A549 (cell line): ENCODE measurements around the gene ASMTL. TPM values are rescaled to one million over a fixed set of nuclear protein-coding genes. Genes with fewer than 3 reads are reported as not detected.

ENCODE experiments used
- ATAC-seq, 2 experiments: fragments of 200-7000 bp in 1 of 2; fragments of >200 bp in 1 of 2; cut with Nextera tagmentation in 1 of 2; cut with Tn5 transposase in 1 of 2; 3 replicates each; pipeline versions ENCODE4 v1.8.0 to v1.9.1; 2018 to 2020; ENCODE audit warnings: mild to moderate bottlenecking in 1 of 2, moderate library complexity in 1 of 2
- CTCF ChIA-PET: fragments of 300-600 bp; sonication (Branson Sonifier 250); formaldehyde crosslinking; extraction: SDS; loops from one replicate; lab custom pipeline; 2021; ENCODE audit warnings: antibody characterized with exemption, inconsistent platforms; lab: Yijun Ruan, JAX
- POLR2A ChIA-PET: fragments of 350-600 bp; formaldehyde crosslinking; extraction: SDS; loops from one replicate; lab custom pipeline; 2021; ENCODE audit warnings: antibody characterized with exemption, inconsistent platforms; lab: Yijun Ruan, JAX
- DNase-seq, 2 experiments: peaks; one replicate each; pipeline versions ENCODE4 v3.0.0 to v3.0.0-alpha.2; 2011 to 2016; ENCODE audit warnings: low read depth in 1 of 2, low spot score in 1 of 2
- FAIRE-seq: peaks from 2 replicates; lab custom pipeline; 2011; peaks lifted over from hg19 to GRCh38; lab: Jason Lieb, UNC
- H3K27ac ChIP-seq, 2 experiments: fragments of >200 bp; sonication (Bioruptor Twin); formaldehyde crosslinking; 3 replicates each; pipeline ENCODE4 v1.5.1; 2016 to 2017
- H3K4me1 ChIP-seq: fragments of >200 bp; sonication (Bioruptor Twin); formaldehyde crosslinking; 3 replicates; pipeline ENCODE4 v1.6.1; 2016
- H3K4me2 ChIP-seq: fragments of >200 bp; sonication (Bioruptor Twin); formaldehyde crosslinking; 3 replicates; pipeline ENCODE4 v1.6.1; 2016
- H3K4me3 ChIP-seq: fragments of >200 bp; sonication (Bioruptor Twin); formaldehyde crosslinking; 3 replicates; pipeline ENCODE4 v1.5.1; 2016
- H3K9me3 ChIP-seq: fragments of >200 bp; sonication (Bioruptor Twin); formaldehyde crosslinking; 3 replicates; pipeline ENCODE4 v1.6.1; 2016
- ATOH8 ChIP-seq: fragments of 250-450 bp; sonication (Bioruptor Pico); IDR thresholded peaks from 2 replicates; pipeline ENCODE4 v1.5.0; 2020; ENCODE audit warnings: low read depth, mild to moderate bottlenecking, moderate library complexity
- BCL3 ChIP-seq: fragments of >200 bp; sonication (Bioruptor Twin); formaldehyde crosslinking; IDR thresholded peaks from 3 replicates; pipeline ENCODE4 v1.6.1; 2016
- CBX8 ChIP-seq: fragments of 200-600 bp; sonication (generic); IDR thresholded peaks from 2 replicates; pipeline ENCODE4 v1.6.1; 2016
- CEBPB ChIP-seq, 2 experiments: fragments of >200 bp in 1 of 2; sonication (Bioruptor Twin) in 1 of 2; formaldehyde crosslinking in 1 of 2; IDR thresholded peaks; 2 replicates each; pipeline ENCODE4 v1.6.1; 2012 to 2016
- EHMT2 ChIP-seq: fragments of 200-600 bp; sonication (generic); IDR thresholded peaks from 2 replicates; pipeline ENCODE4 v1.6.1; 2016; ENCODE audit warnings: antibody characterized with exemption, low read depth, mild to moderate bottlenecking, moderate library complexity
- ELK1 ChIP-seq: fragments of 150-350 bp; IDR thresholded peaks from 2 replicates; pipeline ENCODE4 v1.6.1; 2014; ENCODE audit warnings: low read depth, mild to moderate bottlenecking, low read length
- EP300 ChIP-seq, 2 experiments: fragments of >200 bp; sonication (Bioruptor Twin); formaldehyde crosslinking; IDR thresholded peaks; 2 replicates in 1 of 2; 3 replicates in 1 of 2; pipeline ENCODE4 v1.6.1; 2016 to 2017
- ESRRA ChIP-seq: fragments of 150-350 bp; IDR thresholded peaks from 2 replicates; pipeline ENCODE4 v1.6.1; 2014; ENCODE audit warnings: mild to moderate bottlenecking, low read length, borderline replicate concordance
- HDAC2 ChIP-seq: fragments of 200-600 bp; sonication (generic); IDR thresholded peaks from 2 replicates; pipeline ENCODE4 v1.6.1; 2016
- HEYL ChIP-seq: fragments of 250-450 bp; sonication (Bioruptor Pico); IDR thresholded peaks from 2 replicates; pipeline ENCODE4 v1.8.0; 2021; ENCODE audit warnings: mild to moderate bottlenecking, moderate library complexity
- HOXA7 ChIP-seq: fragments of 250-450 bp; sonication (Bioruptor Pico); IDR thresholded peaks from 2 replicates; pipeline ENCODE4 v1.5.0; 2020; ENCODE audit warnings: mild to moderate bottlenecking, moderate library complexity
- HOXB13 ChIP-seq: fragments of 250-450 bp; sonication (Bioruptor Pico); IDR thresholded peaks from 2 replicates; pipeline ENCODE4 v1.5.0; 2020; ENCODE audit warnings: low read depth, mild to moderate bottlenecking, moderate library complexity
- JUN ChIP-seq, 2 experiments: fragments of >200 bp; sonication (Bioruptor Twin); formaldehyde crosslinking; IDR thresholded peaks; 2 replicates in 1 of 2; 3 replicates in 1 of 2; pipeline ENCODE4 v1.6.1; 2016 to 2017
- KDM5A ChIP-seq: fragments of 200-600 bp; sonication (generic); IDR thresholded peaks from 2 replicates; pipeline ENCODE4 v1.6.1; 2016; ENCODE audit warnings: antibody characterized with exemption, mild to moderate bottlenecking
- MAX ChIP-seq: IDR thresholded peaks from 2 replicates; pipeline ENCODE4 v1.6.1; 2012
- MAZ ChIP-seq: fragments of 150-350 bp; IDR thresholded peaks from 2 replicates; pipeline ENCODE4 v1.6.1; 2014; ENCODE audit warnings: antibody characterized with exemption, low read depth, low read length, borderline replicate concordance
- NFE2L2 ChIP-seq: fragments of 150-350 bp; conservative IDR thresholded peaks from 2 replicates; pipeline ENCODE4 v1.6.1; 2014; ENCODE audit warnings: low read length
- NPAS2 ChIP-seq: fragments of 250-450 bp; sonication (Bioruptor Pico); IDR thresholded peaks from 2 replicates; pipeline ENCODE4 v1.8.0; 2022; ENCODE audit warnings: mild to moderate bottlenecking, moderate library complexity, borderline replicate concordance
- NR3C1 ChIP-seq: fragments of >200 bp; sonication (Bioruptor Twin); formaldehyde crosslinking; IDR thresholded peaks from 3 replicates; pipeline ENCODE4 v1.6.1; 2017
- PHF8 ChIP-seq: fragments of 200-600 bp; sonication (generic); IDR thresholded peaks from 2 replicates; pipeline ENCODE4 v1.6.1; 2016; ENCODE audit warnings: low read depth, mild to moderate bottlenecking, antibody characterized with exemption, moderate library complexity, borderline replicate concordance
- POLR2A ChIP-seq: IDR thresholded peaks from 2 replicates; pipeline ENCODE4 v1.6.1; 2012; ENCODE audit warnings: mild to moderate bottlenecking, low read length
- RCOR1 ChIP-seq: fragments of 150-350 bp; IDR thresholded peaks from 2 replicates; pipeline ENCODE4 v1.6.1; 2014; ENCODE audit warnings: antibody characterized with exemption, low read length, low read depth
- RNF2 ChIP-seq: fragments of 200-600 bp; sonication (generic); IDR thresholded peaks from 2 replicates; pipeline ENCODE4 v1.6.1; 2016; ENCODE audit warnings: low read depth, mild to moderate bottlenecking, antibody characterized with exemption, moderate library complexity, borderline replicate concordance
- TP53 ChIP-seq: fragments of 250-450 bp; sonication (Bioruptor Pico); IDR thresholded peaks from 2 replicates; pipeline ENCODE4 v1.5.0; 2021; ENCODE audit warnings: mild to moderate bottlenecking, moderate library complexity
- USF2 ChIP-seq: fragments of 450-650 bp; IDR thresholded peaks from 2 replicates; pipeline ENCODE4 v1.6.1; 2014; ENCODE audit warnings: antibody characterized with exemption
- ZFP36 ChIP-seq: fragments of 450-650 bp; IDR thresholded peaks from 2 replicates; pipeline ENCODE4 v1.6.1; 2014; ENCODE audit warnings: borderline replicate concordance; ENCODE audit not compliant: partially characterized antibody
- ZSCAN20 ChIP-seq: fragments of 250-450 bp; sonication (Bioruptor Pico); IDR thresholded peaks from 2 replicates; pipeline ENCODE4 v1.8.0; 2022; ENCODE audit warnings: mild to moderate bottlenecking, moderate library complexity
- WGBS: methylation state at CpG from one replicate; pipeline ENCODE4 v1.1.6; 2017; ENCODE audit errors: missing lambda C conversion rate; 5-methylcytosine and 5-hydroxymethylcytosine counted together
- polyA plus RNA-seq, 4 experiments: library from polyadenylated mRNA; depleted of rRNA in 3 of 4; stranded (reverse); fragments of >200 nt; fragmentation: RNase III in 1 of 4; extraction: RNeasy Plus Mini Kit Qiagen cat#74134 plus additional on column Dnase treatment in 1 of 4; gene quantifications; 2 replicates in 3 of 4; 3 replicates in 1 of 4; pipeline ENCODE4 v1.2.3, GENCODE V29; 2011 to 2017

The ASMTL gene
- polyA plus RNA-seq, 2 of the 4 experiments (the other 2 are of a cell fraction) = 12.3 to 15.4 TPM

- Histone ChIP-seq H3K9me3 (peaks cover 11% of the 10 kb centered on the region), H3K4me3 (no peak overlapping the region), H3K27ac (no peak overlapping the region), H3K4me1 (no peaks in the 10 kb centered on the region), H3K4me2 (no peak overlapping the region)
- DNase-seq (no peak), FAIRE-seq (no peak), ATAC-seq (no peak)
- ChIA-PET CTCF (no interaction called here), POLR2A (no interaction called here)
- no peak for TF ChIP-seq HEYL
- TF ChIP-seq USF2 = no peak
- no peak for TF ChIP-seq HOXA7
- TF ChIP-seq ELK1 = no peak
- no peak for TF ChIP-seq BCL3
- no peak for TF ChIP-seq RCOR1
- no peak for TF ChIP-seq EP300 (IDR thresholded peaks at IDR 0.05)
- TF ChIP-seq KDM5A = no peak
- TF ChIP-seq EHMT2 = no peak
- TF ChIP-seq NR3C1 = no peak
- TF ChIP-seq ESRRA = no peak
- no peak for TF ChIP-seq MAZ
- no peak for TF ChIP-seq POLR2A
- no peak for TF ChIP-seq MAX
- no peak for TF ChIP-seq ATOH8 (CRISPR knock-in tag)
- TF ChIP-seq RNF2 = no peak
- no peak for TF ChIP-seq NFE2L2
- WGBS = 35% methylated on average over 3 of the region's 3 CpGs
Observed at GRCh38 chrX:1488141-1488540, 35.4 kb upstream of the ASMTL start.

- peaks cover 11% of the 10 kb centered on the region for H3K9me3 ChIP-seq
- no peak overlapping the region for H3K4me2 ChIP-seq
- WGBS = 74% methylated on average over 5 of the region's 5 CpGs
- H3K27ac ChIP-seq = no peak overlapping the region
- ChIA-PET CTCF (no interaction called here), POLR2A (no interaction called here)
- no peak for TF ChIP-seq JUN (IDR thresholded peaks at IDR 0.05)
- no peak for TF ChIP-seq CEBPB (IDR thresholded peaks at IDR 0.05)
- no peak for TF ChIP-seq CBX8
- no peak for TF ChIP-seq EHMT2
- DNase-seq (no peak), ATAC-seq (no peak), FAIRE-seq (no peak)
- H3K4me1 ChIP-seq = no peaks in the 10 kb centered on the region; the same call in 2 of the 3 replicates
- H3K4me3 ChIP-seq = no peak overlapping the region
Observed at GRCh38 chrX:1487401-1487800, 34.7 kb upstream of the ASMTL start.

- ATAC-seq (peak in 1 of 2 experiments; percentile 27; a peak in 1 of 6 replicates), DNase-seq (no peak), FAIRE-seq (no peak)
- Histone ChIP-seq H3K4me2 (no peak overlapping the region), H3K27ac (no peak overlapping the region), H3K4me1 (peaks cover 5% of the 10 kb centered on the region; the same call in 2 of the 3 replicates), H3K4me3 (no peak overlapping the region), H3K9me3 (peaks cover 11% of the 10 kb centered on the region)
- ChIA-PET CTCF (no interaction called here), POLR2A (no interaction called here)
- 58% methylated on average over 17 of the region's 18 CpGs for WGBS
- TF ChIP-seq PHF8 = no peak
- no peak for TF ChIP-seq ZSCAN20
- no peak for TF ChIP-seq HDAC2
- TF ChIP-seq NPAS2 (CRISPR knock-in tag) = no peak
- no peak for TF ChIP-seq CBX8
- no peak for TF ChIP-seq JUN (IDR thresholded peaks at IDR 0.05)
- no peak for TF ChIP-seq ELK1
- no peak for TF ChIP-seq RNF2
- no peak for TF ChIP-seq HOXB13 (CRISPR knock-in tag)
- no peak for TF ChIP-seq ZFP36
- TF ChIP-seq TP53 (CRISPR knock-in tag) = no peak
Observed at GRCh38 chrX:1486749-1487361, 34.1 kb upstream of the ASMTL start.
